Nephron progenitor cell (in vitro differentiated cells): ENCODE measurements around the gene ARHGAP24.

Experiments used
- DNase-seq: peaks from one replicate; pipeline ENCODE4 v3.0.0; 2021
- H3K27ac Mint-ChIP-seq: 2 replicates; pipeline ENCODE4 v1.8.0; 2021; ENCODE audit warnings: mild to moderate bottlenecking, moderate library complexity, mixed read lengths
- H3K27me3 Mint-ChIP-seq: 2 replicates; pipeline ENCODE4 v1.8.0; 2021; ENCODE audit warnings: mild to moderate bottlenecking, low read depth, mixed read lengths; ENCODE audit not compliant: poor library complexity
- H3K36me3 Mint-ChIP-seq: 2 replicates; pipeline ENCODE4 v1.8.0; 2021; ENCODE audit warnings: low read depth, mixed read lengths
- H3K4me1 Mint-ChIP-seq: 2 replicates; pipeline ENCODE4 v1.8.0; 2021; ENCODE audit warnings: mixed read lengths
- H3K4me3 Mint-ChIP-seq: 2 replicates; pipeline ENCODE4 v1.8.0; 2021; ENCODE audit warnings: mild to moderate bottlenecking, moderate library complexity, mixed read lengths
- H3K9me3 Mint-ChIP-seq: 2 replicates; pipeline ENCODE4 v1.8.0; 2021; ENCODE audit warnings: mild to moderate bottlenecking, moderate library complexity, mixed read lengths
- CTCF ChIP-seq: fragments of 200-600 bp; sonication (generic); IDR thresholded peaks from 2 replicates; pipeline ENCODE4 v1.5.0; 2021; ENCODE audit warnings: antibody characterized with exemption

The ARHGAP24 gene

GRCh38 chr4:85883180-85883579 lies 408.2 kb downstream of the ARHGAP24 start:
- Mint-ChIP-seq H3K27me3 (no peaks in the 10 kb centered on the region), H3K36me3 (peaks cover 29% of the 10 kb centered on the region), H3K9me3 (peaks cover 14% of the 10 kb centered on the region), H3K4me3 (peak overlapping the region; percentile 4), H3K4me1 (peaks cover 44% of the 10 kb centered on the region), H3K27ac (peak overlapping the region; percentile 85)
- no peak for TF ChIP-seq CTCF
- no peak for DNase-seq

- peak overlapping the region; percentile 84 for H3K4me3 Mint-ChIP-seq
- H3K36me3 Mint-ChIP-seq, result peaks cover 36% of the 10 kb centered on the region
- DNase-seq, result no peak
- H3K27ac Mint-ChIP-seq, result peak overlapping the region; percentile 98
- peaks cover 20% of the 10 kb centered on the region for H3K9me3 Mint-ChIP-seq
- no peak for TF ChIP-seq CTCF
- no peaks in the 10 kb centered on the region for H3K27me3 Mint-ChIP-seq
- H3K4me1 Mint-ChIP-seq, result peaks cover 47% of the 10 kb centered on the region
These were observed 409.3 kb downstream of the ARHGAP24 start for GRCh38 chr4:85884251-85884650.

- H3K27me3 Mint-ChIP-seq, result no peaks in the 10 kb centered on the region
- peaks cover 25% of the 10 kb centered on the region for H3K9me3 Mint-ChIP-seq
- H3K4me3 Mint-ChIP-seq, result peak overlapping the region; percentile 84
- peaks cover 59% of the 10 kb centered on the region for H3K4me1 Mint-ChIP-seq
- no peak for TF ChIP-seq CTCF
- peaks cover 45% of the 10 kb centered on the region for H3K36me3 Mint-ChIP-seq
- peak overlapping the region; percentile 90 for H3K27ac Mint-ChIP-seq
- DNase-seq, result no peak
These were observed 411.7 kb downstream of the ARHGAP24 start for GRCh38 chr4:85886665-85887064.

GRCh38 chr4:85889314-85889713 lies 414.4 kb downstream of the ARHGAP24 start:
- peaks cover 29% of the 10 kb centered on the region for H3K9me3 Mint-ChIP-seq
- H3K4me1 Mint-ChIP-seq, result peaks cover 46% of the 10 kb centered on the region
- peak overlapping the region; percentile 37 for H3K4me3 Mint-ChIP-seq

GRCh38 chr4:85895755-85896154 lies 420.8 kb downstream of the ARHGAP24 start:
- peak overlapping the region; percentile 92 for H3K27ac Mint-ChIP-seq
- no peak for TF ChIP-seq CTCF
- peaks cover 45% of the 10 kb centered on the region for H3K4me1 Mint-ChIP-seq
- no peak for DNase-seq
- peaks cover 4% of the 10 kb centered on the region for H3K27me3 Mint-ChIP-seq
- no peak overlapping the region for H3K4me3 Mint-ChIP-seq
- H3K9me3 Mint-ChIP-seq, result peaks cover 9% of the 10 kb centered on the region
- H3K36me3 Mint-ChIP-seq, result peaks cover 13% of the 10 kb centered on the region

More at GRCh38 chr4:85889314-85889713, 414.4 kb downstream of the ARHGAP24 start:
- DNase-seq, result no peak
- TF ChIP-seq CTCF, result no peak
- Mint-ChIP-seq H3K36me3 (peaks cover 38% of the 10 kb centered on the region), H3K27me3 (peaks cover 4% of the 10 kb centered on the region), H3K27ac (peak overlapping the region; percentile 70)

GRCh38 chr4:85898231-85898630 lies 423.3 kb downstream of the ARHGAP24 start:
- no peak overlapping the region for H3K27ac Mint-ChIP-seq
- H3K9me3 Mint-ChIP-seq, result peaks cover 11% of the 10 kb centered on the region
- DNase-seq, result no peak
- H3K4me3 Mint-ChIP-seq, result no peak overlapping the region
- peaks cover 43% of the 10 kb centered on the region for H3K4me1 Mint-ChIP-seq
- TF ChIP-seq CTCF, result no peak
- peaks cover 4% of the 10 kb centered on the region for H3K27me3 Mint-ChIP-seq
- peaks cover 26% of the 10 kb centered on the region for H3K36me3 Mint-ChIP-seq
